Esophagus squamous epithelium (tissue), 4 donors: ENCODE data around the gene PEAK3.

Experiments used
- POLR2A ChIP-seq, 4 donors: fragments of 450-650 bp; IDR thresholded peaks; one replicate each; pipeline ENCODE4 v1.6.1; 2017; ENCODE audit warnings: antibody characterized with exemption in 4 of 4, mild to moderate bottlenecking in 4 of 4, moderate library complexity in 3 of 4
- TF ChIP-seq, protein P1 (sequence below), 6 experiments: fragments of 450-650 bp in 4 of 6; fragments of 200-600 bp in 2 of 6; sonication (generic) in 2 of 6; IDR thresholded peaks; one replicate each; pipeline ENCODE4 v1.5.1; 2016 to 2019; ENCODE audit warnings: antibody characterized with exemption in 6 of 6, mild to moderate bottlenecking in 4 of 6, moderate library complexity in 4 of 6

GRCh38 chr19:2282062-2282861 lies at the start of gene PEAK3:
- TF ChIP-seq, protein P1, sequence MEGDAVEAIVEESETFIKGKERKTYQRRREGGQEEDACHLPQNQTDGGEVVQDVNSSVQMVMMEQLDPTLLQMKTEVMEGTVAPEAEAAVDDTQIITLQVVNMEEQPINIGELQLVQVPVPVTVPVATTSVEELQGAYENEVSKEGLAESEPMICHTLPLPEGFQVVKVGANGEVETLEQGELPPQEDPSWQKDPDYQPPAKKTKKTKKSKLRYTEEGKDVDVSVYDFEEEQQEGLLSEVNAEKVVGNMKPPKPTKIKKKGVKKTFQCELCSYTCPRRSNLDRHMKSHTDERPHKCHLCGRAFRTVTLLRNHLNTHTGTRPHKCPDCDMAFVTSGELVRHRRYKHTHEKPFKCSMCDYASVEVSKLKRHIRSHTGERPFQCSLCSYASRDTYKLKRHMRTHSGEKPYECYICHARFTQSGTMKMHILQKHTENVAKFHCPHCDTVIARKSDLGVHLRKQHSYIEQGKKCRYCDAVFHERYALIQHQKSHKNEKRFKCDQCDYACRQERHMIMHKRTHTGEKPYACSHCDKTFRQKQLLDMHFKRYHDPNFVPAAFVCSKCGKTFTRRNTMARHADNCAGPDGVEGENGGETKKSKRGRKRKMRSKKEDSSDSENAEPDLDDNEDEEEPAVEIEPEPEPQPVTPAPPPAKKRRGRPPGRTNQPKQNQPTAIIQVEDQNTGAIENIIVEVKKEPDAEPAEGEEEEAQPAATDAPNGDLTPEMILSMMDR (IDR thresholded peaks at IDR 0.05): no peak
- peak in 1 of 4 donors; percentile 18 for TF ChIP-seq POLR2A (IDR thresholded peaks at IDR 0.05)
